K562 (cell line): ENCODE results near the gene AGL. TPM values are rescaled to one million over a fixed set of nuclear protein-coding genes. Genes with fewer than 3 reads are reported as not detected.

Experiments used
- CEBPG ChIP-seq, 3 experiments: fragments of 200-800 bp in 1 of 3; sonication (Bioruptor generic) in 1 of 3; sonication (generic) in 1 of 3; formaldehyde crosslinking in 1 of 3; IDR thresholded peaks in 2 of 3; conservative IDR thresholded peaks in 1 of 3; 2 replicates each; pipeline versions ENCODE4 v1.6.1 to v1.8.0; 2016 to 2022; ENCODE audit warnings: missing compliant biosample characterization in 2 of 3, missing genetic modification characterization in 2 of 3, mild to moderate bottlenecking in 1 of 3, missing genetic modification reagents in 1 of 3
- HNRNPUL1 ChIP-seq: fragments of 200-400 bp; formaldehyde crosslinking; IDR thresholded peaks from 2 replicates; pipeline ENCODE4 v1.6.1; 2017; ENCODE audit warnings: low read length
- KLF6 ChIP-seq: fragments of 250-450 bp; sonication (Bioruptor Pico); IDR thresholded peaks from 2 replicates; pipeline ENCODE4 v1.4.0; 2020; ENCODE audit warnings: mild to moderate bottlenecking, moderate library complexity, borderline replicate concordance
- MAZ ChIP-seq, 2 experiments: fragments of 450-650 bp in 1 of 2; sonication (generic) in 1 of 2; formaldehyde crosslinking; IDR thresholded peaks in 1 of 2; conservative IDR thresholded peaks in 1 of 2; 2 replicates each; pipeline versions ENCODE4 v1.4.0 to v1.5.0; 2020; ENCODE audit warnings: mild to moderate bottlenecking in 1 of 2, missing genetic modification reagents in 1 of 2
- POLR2AphosphoS2 ChIP-seq: IDR thresholded peaks from 2 replicates; pipeline ENCODE4 v1.6.1; 2012; ENCODE audit warnings: low read length, improper control_type of control experiment
- PTRF ChIP-seq: fragments of 450-650 bp; IDR thresholded peaks from 2 replicates; pipeline ENCODE4 v1.6.1; 2016; ENCODE audit warnings: mild to moderate bottlenecking, missing genetic modification characterization, missing compliant biosample characterization
- XRCC5 ChIP-seq: fragments of 200-400 bp; formaldehyde crosslinking; IDR thresholded peaks from 2 replicates; pipeline ENCODE4 v1.6.1; 2017; ENCODE audit warnings: low read depth, mild to moderate bottlenecking, low read length
- ZNF146 ChIP-seq: IDR thresholded peaks from one replicate; pipeline ENCODE4 v1.6.1; 2018; ENCODE audit warnings: missing compliant biosample characterization; ENCODE audit not compliant: unreplicated experiment
- ZNF197 ChIP-seq: fragments of 200-800 bp; sonication (Bioruptor generic); IDR thresholded peaks from 2 replicates; pipeline ENCODE4 v1.6.1; 2016; ENCODE audit warnings: low read depth, missing genetic modification characterization, missing compliant biosample characterization
- ZNF23 ChIP-seq: fragments of 250-450 bp; sonication (Bioruptor Pico); IDR thresholded peaks from 2 replicates; pipeline ENCODE4 v1.4.0; 2020; ENCODE audit warnings: mild to moderate bottlenecking
- ZNF253 ChIP-seq: fragments of 250-450 bp; sonication (Bioruptor Pico); conservative IDR thresholded peaks from 2 replicates; pipeline ENCODE4 v1.6.1; 2021; ENCODE audit warnings: mild to moderate bottlenecking
- ZNF41 ChIP-seq: fragments of 250-450 bp; sonication (Bioruptor Pico); conservative IDR thresholded peaks from 2 replicates; pipeline ENCODE4 v1.4.0; 2020; ENCODE audit warnings: mild to moderate bottlenecking
- ZNF655 ChIP-seq: fragments of 250-450 bp; sonication (Bioruptor Pico); IDR thresholded peaks from 2 replicates; pipeline ENCODE4 v1.5.0; 2021
- polyA plus RNA-seq, 8 experiments: library from polyadenylated mRNA; depleted of rRNA in 4 of 8; stranded (reverse) in 5 of 8; unstranded in 3 of 8; fragments of >200 nt; fragmentation: Nextera tagmentation in 2 of 8; fragmentation: Illumina TruSeq in 1 of 8; extraction: Ambion mirVana in 2 of 8; extraction: Trizol in 1 of 8; gene quantifications; 2 replicates each; pipeline versions ENCODE4 v1.2.1 to v1.2.3, GENCODE V29; 2011 to 2014; ENCODE audit warnings: inconsistent platforms in 1 of 8, missing spikeins in 1 of 8
- total RNA-seq, 7 experiments: library from RNA; depleted of rRNA in 6 of 7; stranded (reverse); fragments of >200 nt in 6 of 7; fragmentation: Illumina TruSeq in 2 of 7; extraction: Trizol in 2 of 7; gene quantifications; 2 replicates each; pipeline versions ENCODE4 v1.2.1 to v1.2.3, GENCODE V29; 2011 to 2021; ENCODE audit warnings: low replicate concordance in 1 of 7
- TF ChIP-seq, protein P1 (sequence below), 2 experiments: fragments of 450-650 bp in 1 of 2; sonication (generic) in 1 of 2; formaldehyde crosslinking in 1 of 2; IDR thresholded peaks; 2 replicates each; pipeline versions ENCODE4 v1.7.1 to v1.9.0; 2016 to 2022; ENCODE audit warnings: inconsistent platforms in 1 of 2, mild to moderate bottlenecking in 1 of 2, missing genetic modification reagents in 1 of 2
- TF ChIP-seq, protein P2 (sequence below): fragments of 250-450 bp; sonication (Bioruptor Pico); IDR thresholded peaks from 2 replicates; pipeline ENCODE4 v1.6.1; 2021; ENCODE audit warnings: mild to moderate bottlenecking

The AGL gene
- total and polyA plus RNA-seq, 9 of the 15 experiments (the other 6 are each of a cell fraction or from before 2014, with no cell fraction given), result 6.3 to 20.4 (median 12.4) TPM

GRCh38 chr1:99969729-99970621, 119.8 kb downstream of the AGL start, which contains the start of gene SLC35A3 (continued):
- TF ChIP-seq, protein P1, sequence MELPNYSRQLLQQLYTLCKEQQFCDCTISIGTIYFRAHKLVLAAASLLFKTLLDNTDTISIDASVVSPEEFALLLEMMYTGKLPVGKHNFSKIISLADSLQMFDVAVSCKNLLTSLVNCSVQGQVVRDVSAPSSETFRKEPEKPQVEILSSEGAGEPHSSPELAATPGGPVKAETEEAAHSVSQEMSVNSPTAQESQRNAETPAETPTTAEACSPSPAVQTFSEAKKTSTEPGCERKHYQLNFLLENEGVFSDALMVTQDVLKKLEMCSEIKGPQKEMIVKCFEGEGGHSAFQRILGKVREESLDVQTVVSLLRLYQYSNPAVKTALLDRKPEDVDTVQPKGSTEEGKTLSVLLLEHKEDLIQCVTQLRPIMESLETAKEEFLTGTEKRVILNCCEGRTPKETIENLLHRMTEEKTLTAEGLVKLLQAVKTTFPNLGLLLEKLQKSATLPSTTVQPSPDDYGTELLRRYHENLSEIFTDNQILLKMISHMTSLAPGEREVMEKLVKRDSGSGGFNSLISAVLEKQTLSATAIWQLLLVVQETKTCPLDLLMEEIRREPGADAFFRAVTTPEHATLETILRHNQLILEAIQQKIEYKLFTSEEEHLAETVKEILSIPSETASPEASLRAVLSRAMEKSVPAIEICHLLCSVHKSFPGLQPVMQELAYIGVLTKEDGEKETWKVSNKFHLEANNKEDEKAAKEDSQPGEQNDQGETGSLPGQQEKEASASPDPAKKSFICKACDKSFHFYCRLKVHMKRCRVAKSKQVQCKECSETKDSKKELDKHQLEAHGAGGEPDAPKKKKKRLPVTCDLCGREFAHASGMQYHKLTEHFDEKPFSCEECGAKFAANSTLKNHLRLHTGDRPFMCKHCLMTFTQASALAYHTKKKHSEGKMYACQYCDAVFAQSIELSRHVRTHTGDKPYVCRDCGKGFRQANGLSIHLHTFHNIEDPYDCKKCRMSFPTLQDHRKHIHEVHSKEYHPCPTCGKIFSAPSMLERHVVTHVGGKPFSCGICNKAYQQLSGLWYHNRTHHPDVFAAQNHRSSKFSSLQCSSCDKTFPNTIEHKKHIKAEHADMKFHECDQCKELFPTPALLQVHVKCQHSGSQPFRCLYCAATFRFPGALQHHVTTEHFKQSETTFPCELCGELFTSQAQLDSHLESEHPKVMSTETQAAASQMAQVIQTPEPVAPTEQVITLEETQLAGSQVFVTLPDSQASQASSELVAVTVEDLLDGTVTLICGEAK (IDR thresholded peaks at IDR 0.05), result peak; percentile 97
- TF ChIP-seq, protein P1 (CRISPR knock-in tag; IDR thresholded peaks at IDR 0.05), result no peak
- TF ChIP-seq ZNF253 (CRISPR knock-in tag) (no peak), KLF6 (CRISPR knock-in tag) (no peak), HNRNPUL1 (no peak), ZNF655 (no peak), ZNF146 (CRISPR knock-in tag) (no peak), CEBPG (CRISPR knock-in tag; IDR thresholded peaks at IDR 0.05) (no peak), CEBPG (tag; conservative IDR thresholded peaks at IDR 0.05 in 1 of 2, IDR thresholded peaks at IDR 0.05 in 1 of 2) (no peak), POLR2AphosphoS2 (no peak), ZNF23 (no peak), ZNF197 (CRISPR knock-in tag) (no peak), ZNF41 (CRISPR knock-in tag) (no peak), XRCC5 (peak; percentile 97), MAZ (CRISPR knock-in tag; conservative IDR thresholded peaks at IDR 0.05 in 1 of 2, IDR thresholded peaks at IDR 0.05 in 1 of 2) (peak; percentile 72 to 91), PTRF (tag) (no peak)
- TF ChIP-seq, protein P2, sequence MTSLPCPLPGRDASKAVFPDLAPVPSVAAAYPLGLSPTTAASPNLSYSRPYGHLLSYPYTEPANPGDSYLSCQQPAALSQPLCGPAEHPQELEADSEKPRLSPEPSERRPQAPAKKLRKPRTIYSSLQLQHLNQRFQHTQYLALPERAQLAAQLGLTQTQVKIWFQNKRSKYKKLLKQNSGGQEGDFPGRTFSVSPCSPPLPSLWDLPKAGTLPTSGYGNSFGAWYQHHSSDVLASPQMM (CRISPR knock-in tag), result no peak
